ENCODE measurements around the gene GPS1. TPM values are rescaled to one million over a fixed set of nuclear protein-coding genes. Genes with fewer than 3 reads are reported as not detected.

Gene GPS1
- total and polyA plus RNA-seq, 9 of the 15 experiments (the other 6 are each of a cell fraction or from before 2014, with no cell fraction given), result 3.1 to 167 (median 69.9) TPM

DNA sequence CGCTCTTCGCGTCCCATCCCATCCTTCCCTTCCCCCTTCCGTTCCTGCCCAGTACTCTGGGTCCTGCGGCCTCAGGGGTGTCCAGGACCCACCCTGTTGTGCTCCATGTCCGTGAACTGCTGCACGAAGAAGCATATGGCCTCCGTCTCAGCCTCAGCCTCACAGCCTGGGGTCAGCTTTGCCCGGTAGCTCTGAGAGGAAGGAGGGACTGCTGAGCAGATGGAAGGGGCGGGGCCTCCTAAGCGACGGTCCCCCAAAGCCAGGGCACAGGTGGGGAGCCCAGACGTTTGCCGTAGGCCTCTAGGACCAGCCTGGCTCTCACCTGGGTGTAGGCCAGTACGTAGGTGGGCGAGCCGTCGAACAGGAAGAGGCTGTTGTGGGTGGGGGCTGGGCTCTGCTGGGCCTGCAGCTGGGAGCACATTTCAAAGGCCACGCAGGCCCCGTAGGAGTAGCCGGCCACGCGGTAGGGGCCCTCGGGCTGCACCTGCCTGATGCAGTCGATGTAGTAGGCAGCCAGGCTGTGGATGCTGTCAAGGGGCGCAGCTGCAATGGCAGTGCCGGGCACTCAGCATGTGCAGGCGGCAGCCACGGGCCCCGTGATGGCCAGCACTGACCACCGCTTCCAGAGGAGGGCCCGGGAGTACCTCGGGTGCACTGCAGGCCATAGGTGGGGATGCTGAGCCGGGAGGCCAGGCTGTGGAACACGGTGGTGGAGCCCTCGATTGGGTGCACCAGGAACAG is 28.5 kb downstream of the GPS1 start:
- DNase-seq (ENCODE audit: extremely low read depth in 1 of 4, low spot score in 3 of 4) (no peak), FAIRE-seq (no peak), ATAC-seq (no peak)
- H4K20me1 ChIP-seq (replicated peaks; ENCODE audit: control insufficient read depth, insufficient read depth, low read length), result peaks cover 31% of the 10 kb centered on the region
- H3K4me2 ChIP-seq (ENCODE audit: insufficient read depth, low read length), result no peak overlapping the region
- peaks cover 75% of the 10 kb centered on the region; the same call in 2 of the 3 replicates for H3K36me3 ChIP-seq (ENCODE audit: control insufficient read depth, insufficient read depth, low read length)
- H3K27ac ChIP-seq (ENCODE audit: extremely low read depth, low read depth, low read length), result no peak overlapping the region
- WGBS (ENCODE audit: insufficient coverage, low coverage, missing lambda C conversion rate), result 94% methylated on average over 31 of the region's 36 CpGs
- H3K9ac ChIP-seq (ENCODE audit: insufficient read depth in 1 of 2, low read depth in 2 of 2, low read length in 2 of 2), result no peak overlapping the region; a peak in 1 of 4 replicates
- H3K4me1 ChIP-seq (replicated peaks in 1 of 2; ENCODE audit: control insufficient read depth in 2 of 2, insufficient read depth in 2 of 2, low read length in 2 of 2), result peaks cover 0 to 79% of the 10 kb centered on the region in 2 experiments; a peak in 2 of 5 replicates
- H2AFZ ChIP-seq (ENCODE audit: low read depth, low read length), result no peak overlapping the region
- H3K4me3 ChIP-seq, result no peak overlapping the region
- POLR2A ChIA-PET, result interaction anchor here (1.4 to 4.2 kb wide), 5 partner anchors 8 to 16 kb away, joined by 3 to 52 read pairs (median 5); no protein-coding TSS in a partner anchor
- CTCF ChIA-PET (ENCODE audit: low intra/inter-chr PET ratio), result no interaction called here
- H3K27me3 ChIP-seq (ENCODE audit: control insufficient read depth in 2 of 2, insufficient read depth in 2 of 2, low read length in 2 of 2), result no peaks in the 10 kb centered on the region
- no TSS peak for BruUV-seq (replicated peaks)
- intact Hi-C loops (cut with micrococcal nuclease) (no loop called here), in situ Hi-C loops (cut with MboI) (no loop called here)
- no peaks in the 10 kb centered on the region for H3K9me3 ChIP-seq (replicated peaks; ENCODE audit: control insufficient read depth, insufficient read depth, low read depth, low read length)
- H3K9me1 ChIP-seq (ENCODE audit: control insufficient read depth, insufficient read depth, low read length), result peaks cover 3% of the 10 kb centered on the region
- H3K79me2 ChIP-seq (ENCODE audit: control insufficient read depth, insufficient read depth, low read length), result no peaks in the 10 kb centered on the region; the same call in 2 of the 3 replicates
- TF ChIP-seq CBFA2T2 (conservative IDR thresholded peaks at IDR 0.05) (no peak), MAFF (IDR thresholded peaks at IDR 0.05; ENCODE audit: low read length) (no peak), POLR2G (IDR thresholded peaks at IDR 0.05; ENCODE audit: low read depth, low read length) (peak; percentile 39; the same call in 1 of the 2 replicates), SNRNP70 (optimal IDR thresholded peaks at IDR 0.05; ENCODE audit: low read depth, low read length) (no peak), PHB2 (IDR thresholded peaks at IDR 0.05; ENCODE audit: low read depth) (no peak), KDM5B (IDR thresholded peaks at IDR 0.05; ENCODE audit: insufficient replicate concordance, low read depth, low read length) (no peak), ZBTB34 (CRISPR knock-in tag; IDR thresholded peaks at IDR 0.05) (no peak), IRF9 (tag; IDR thresholded peaks at IDR 0.05) (no peak), EGR1 (conservative IDR thresholded peaks at IDR 0.05) (no peak), ZNF512 (tag; IDR thresholded peaks at IDR 0.05) (no peak), KLF16 (IDR thresholded peaks at IDR 0.05) (no peak), ZFX (CRISPR knock-in tag; IDR thresholded peaks at IDR 0.05) (peak; percentile 44; the same call in 1 of the 2 replicates), FIP1L1 (IDR thresholded peaks at IDR 0.05; ENCODE audit: low read depth, low read length, poor library complexity, severe bottlenecking) (peak; percentile 4), SUPT5H (IDR thresholded peaks at IDR 0.05) (0 out of 2 replicates have a peak, but pooled peaks have one; percentile 8), POLR2AphosphoS5 (IDR thresholded peaks at IDR 0.05; ENCODE audit: control insufficient read depth, insufficient read depth, low read depth, low read length) (peak; percentile 62; the same call in 1 of the 2 replicates)
- TF ChIP-seq, protein P1, sequence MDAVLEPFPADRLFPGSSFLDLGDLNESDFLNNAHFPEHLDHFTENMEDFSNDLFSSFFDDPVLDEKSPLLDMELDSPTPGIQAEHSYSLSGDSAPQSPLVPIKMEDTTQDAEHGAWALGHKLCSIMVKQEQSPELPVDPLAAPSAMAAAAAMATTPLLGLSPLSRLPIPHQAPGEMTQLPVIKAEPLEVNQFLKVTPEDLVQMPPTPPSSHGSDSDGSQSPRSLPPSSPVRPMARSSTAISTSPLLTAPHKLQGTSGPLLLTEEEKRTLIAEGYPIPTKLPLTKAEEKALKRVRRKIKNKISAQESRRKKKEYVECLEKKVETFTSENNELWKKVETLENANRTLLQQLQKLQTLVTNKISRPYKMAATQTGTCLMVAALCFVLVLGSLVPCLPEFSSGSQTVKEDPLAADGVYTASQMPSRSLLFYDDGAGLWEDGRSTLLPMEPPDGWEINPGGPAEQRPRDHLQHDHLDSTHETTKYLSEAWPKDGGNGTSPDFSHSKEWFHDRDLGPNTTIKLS (IDR thresholded peaks at IDR 0.05; ENCODE audit: borderline replicate concordance, low read depth), result no peak

Data from K562 (cell line).